NCI-H2196 (cell line): ENCODE data around the gene MMAB.

Experiments
- DNase-seq: peaks from one replicate; lab custom pipeline; 2025; ENCODE audit not compliant: unreplicated experiment; lab: John Stamatoyannopoulos, UW

The MMAB gene

GRCh38 chr12:109541413-109541726 lies 31.9 kb downstream of the MMAB start:
- no peak for DNase-seq

DNA sequence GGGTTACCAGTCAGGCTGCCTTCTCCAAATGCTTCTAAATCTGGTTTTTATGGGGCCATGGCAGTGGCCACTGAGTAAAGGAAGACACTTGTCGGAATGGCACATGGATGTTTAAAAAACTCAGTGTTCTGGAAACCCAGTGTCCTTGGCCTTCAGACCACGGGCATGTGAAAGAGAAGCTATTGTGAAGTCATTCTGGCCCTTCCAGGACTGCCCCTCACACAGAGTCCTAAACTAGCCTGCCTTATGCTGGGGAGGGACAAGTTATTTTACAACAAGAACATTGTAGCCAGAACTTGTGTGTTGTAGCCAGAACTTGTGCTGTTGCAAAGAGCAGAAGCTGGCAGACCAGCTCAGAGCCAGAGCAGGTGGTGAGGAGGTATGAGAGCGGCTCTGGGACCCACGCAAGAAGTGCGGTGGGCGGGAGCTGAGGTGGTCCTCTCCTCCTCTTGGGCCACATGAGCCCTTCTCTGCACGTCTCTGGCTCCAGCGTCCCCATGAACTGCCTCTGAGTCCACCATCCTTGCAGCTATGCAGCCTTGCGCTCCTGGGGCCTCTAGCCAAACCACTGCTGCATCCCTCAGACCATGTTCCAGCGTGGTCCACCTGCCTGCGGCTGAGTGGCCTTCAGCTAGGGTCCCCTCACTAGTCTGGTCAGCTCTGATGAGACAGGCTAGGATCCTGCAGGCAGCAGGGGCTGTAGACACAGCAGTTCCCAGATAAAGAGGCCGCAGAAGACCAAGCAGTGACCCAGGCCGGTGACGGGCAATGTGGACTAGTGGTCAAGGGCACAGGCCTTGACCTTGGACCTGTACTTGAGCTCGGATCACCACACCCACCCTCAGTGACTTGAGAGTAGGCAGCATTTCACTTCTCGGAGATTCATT lies 32.5 kb downstream of the MMAB start:
- DNase-seq: no peak

- no peak for DNase-seq
Measured at GRCh38 chr12:109539508-109539907, 33.8 kb downstream of the MMAB start.

DNA sequence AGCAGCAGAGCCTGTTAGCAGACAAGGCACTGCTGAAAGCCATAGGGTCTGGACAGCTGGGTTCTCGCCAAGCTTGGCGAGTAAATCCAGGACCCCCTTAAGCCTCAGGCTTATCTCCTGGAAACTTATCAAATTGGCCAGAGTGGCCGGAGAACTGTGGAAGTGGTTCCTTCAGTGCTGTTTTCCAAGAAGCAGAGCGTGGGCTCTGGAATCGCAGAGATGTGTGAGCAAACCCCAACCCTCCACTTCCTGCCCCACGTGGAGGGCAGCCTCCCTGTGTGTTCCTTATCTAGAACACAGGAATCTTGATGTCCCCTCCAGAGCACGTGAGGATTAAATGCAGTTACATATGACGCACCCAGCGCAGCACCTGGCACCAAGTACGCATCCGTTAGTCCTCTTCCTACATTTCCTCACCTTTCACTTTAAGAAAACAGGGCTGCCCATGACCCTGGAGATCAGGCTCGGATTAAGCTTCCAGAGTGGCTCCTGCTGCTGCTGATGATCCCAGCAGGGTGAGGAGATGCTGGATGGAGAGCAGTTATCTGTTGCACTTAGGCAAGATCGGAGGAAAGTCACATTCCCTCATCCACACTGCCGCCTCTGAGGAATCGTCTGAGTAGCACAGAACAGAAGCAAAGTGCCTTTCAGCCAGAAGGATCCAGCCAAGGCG lies 35.0 kb downstream of the MMAB start:
- DNase-seq: no peak

DNA sequence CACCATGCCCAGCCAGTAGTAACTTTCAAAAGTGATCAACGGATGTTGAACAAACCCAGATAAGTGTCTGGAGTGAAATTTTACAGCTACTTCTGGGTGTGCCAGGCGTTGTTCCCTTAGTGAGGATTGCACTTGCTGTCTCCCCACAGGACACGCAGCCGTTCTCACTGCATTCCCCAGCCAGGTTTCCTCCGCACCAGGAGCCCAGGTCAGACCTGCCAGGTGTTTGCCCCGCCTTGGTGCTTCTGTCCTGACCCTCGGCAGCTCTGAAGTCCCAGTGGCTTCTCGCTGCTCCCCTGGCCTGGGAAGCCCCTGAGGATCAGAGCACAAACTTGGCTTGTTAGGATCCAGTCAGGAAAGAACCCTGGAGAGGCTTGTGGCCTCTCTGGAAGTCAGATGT lies 36.2 kb downstream of the MMAB start:
- DNase-seq: no peak

- no peak for DNase-seq
Measured at GRCh38 chr12:109535863-109536250, 37.4 kb downstream of the MMAB start.

- DNase-seq: no peak
Measured at GRCh38 chr12:109535231-109535862, 38.0 kb downstream of the MMAB start.

DNA sequence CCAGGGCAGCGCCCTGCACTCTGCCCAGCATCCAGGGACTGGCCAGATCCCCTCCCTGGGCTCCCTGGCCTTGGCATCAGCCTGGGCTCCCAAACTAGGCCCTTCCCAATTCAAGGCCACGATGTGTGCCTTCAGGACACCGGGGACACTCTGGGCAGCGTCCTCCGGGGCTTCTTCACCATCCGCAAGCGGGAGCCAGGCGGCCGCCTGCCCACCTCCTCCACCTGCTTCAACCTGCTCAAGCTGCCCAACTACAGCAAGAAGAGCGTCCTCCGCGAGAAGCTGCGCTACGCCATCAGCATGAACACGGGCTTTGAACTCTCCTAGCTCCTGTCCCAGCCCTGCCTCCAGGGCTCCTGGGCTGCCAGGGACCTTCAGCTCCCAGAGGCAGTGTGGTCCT lies 38.8 kb downstream of the MMAB start:
- no peak for DNase-seq

- DNase-seq: no peak
Measured at GRCh38 chr12:109533487-109533740, 39.9 kb downstream of the MMAB start.

DNA sequence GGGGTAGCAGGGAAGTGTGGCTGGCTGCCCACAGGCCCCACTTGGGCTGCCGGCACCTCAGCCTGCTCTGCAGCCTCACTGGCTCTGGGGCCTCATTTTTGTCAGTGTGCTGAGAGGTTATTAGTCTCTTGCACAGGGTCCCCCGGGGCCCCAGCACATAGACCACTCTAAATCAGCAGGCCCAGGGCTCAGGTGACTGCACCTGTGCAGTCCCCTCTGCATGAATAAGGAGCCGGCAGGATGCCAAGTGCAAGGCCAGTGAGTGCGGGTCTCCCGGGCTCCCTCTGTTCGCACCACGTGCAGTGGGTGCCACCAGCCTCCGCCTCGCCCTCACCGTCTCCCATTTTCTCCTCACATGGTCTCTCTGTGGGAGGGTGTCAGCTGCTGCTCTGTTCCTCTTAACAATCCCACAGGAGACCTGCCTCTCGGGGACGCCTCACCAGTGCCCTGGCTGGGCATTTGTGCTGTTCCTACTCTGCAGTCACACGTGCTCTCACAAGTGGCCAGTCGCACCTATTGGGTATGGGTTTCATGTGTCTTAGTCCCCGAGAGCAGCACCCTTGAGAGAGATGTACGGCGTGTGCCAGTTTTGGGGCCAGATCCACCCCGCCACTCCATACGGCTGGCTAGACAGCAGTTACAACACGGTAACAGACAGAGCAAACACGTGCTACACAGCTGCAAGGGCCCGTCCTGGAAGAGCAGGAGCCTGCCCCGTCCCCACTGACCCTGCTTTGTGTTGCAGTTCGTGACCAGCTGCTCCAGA lies 40.4 kb downstream of the MMAB start:
- no peak for DNase-seq

- no peak for DNase-seq
Measured at GRCh38 chr12:109531411-109531810, 41.9 kb downstream of the MMAB start.

- DNase-seq: no peak
Measured at GRCh38 chr12:109529691-109530640, 43.3 kb downstream of the MMAB start.

GRCh38 chr12:109527489-109528123 lies 45.7 kb downstream of the MMAB start:
- DNase-seq: no peak

- no peak for DNase-seq
Measured at GRCh38 chr12:109525279-109525585, 48.1 kb downstream of the MMAB start.

GRCh38 chr12:109524466-109525278 lies 48.6 kb downstream of the MMAB start:
- no peak for DNase-seq

DNA sequence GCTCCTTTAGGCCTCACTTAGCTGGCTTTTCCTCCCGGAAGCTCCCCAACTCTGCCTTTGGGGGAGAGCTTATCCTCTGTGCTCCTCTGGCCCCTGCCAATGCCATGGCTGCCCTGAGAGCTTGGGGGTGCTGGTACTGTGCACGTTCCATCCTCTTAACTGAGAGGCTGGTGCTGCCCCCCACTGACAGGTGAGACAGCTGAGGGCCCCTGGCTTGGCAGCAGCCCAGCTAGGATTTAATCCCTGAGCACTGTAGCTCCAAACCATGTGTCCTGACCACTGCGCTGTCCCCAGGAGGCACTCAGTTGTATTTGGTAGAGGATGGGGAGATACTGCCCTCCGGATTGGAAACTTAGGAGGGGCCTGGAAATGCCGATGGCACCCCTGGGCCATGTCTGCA lies 49.8 kb downstream of the MMAB start:
- DNase-seq: no peak

DNA sequence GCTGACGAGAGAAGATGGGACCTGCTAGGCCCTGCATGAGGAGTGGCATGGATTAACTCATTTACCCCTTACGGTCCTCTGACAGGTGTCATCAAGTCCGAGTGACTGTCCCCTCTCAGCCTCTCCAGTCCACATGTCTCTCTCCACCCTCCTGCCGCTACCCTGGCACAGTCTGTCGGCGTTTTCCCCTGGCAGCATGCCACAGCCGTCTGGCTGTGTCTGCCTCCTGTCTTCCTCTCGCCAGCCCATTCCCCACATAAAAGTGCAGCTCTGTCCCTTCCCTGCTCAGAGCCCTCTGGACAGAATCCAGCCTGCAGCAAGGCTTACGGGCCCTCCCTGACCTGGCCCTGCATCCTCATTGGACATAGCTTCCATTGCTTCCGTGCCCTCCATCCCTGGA lies 50.2 kb downstream of the MMAB start:
- DNase-seq: no peak

GRCh38 chr12:109521831-109522230 lies 51.5 kb downstream of the MMAB start:
- DNase-seq: no peak

- DNase-seq: no peak
Measured at GRCh38 chr12:109519787-109520186, 53.5 kb downstream of the MMAB start.
